HepG2 (cell line): ENCODE data around the gene TRPM6. TPM values are rescaled to one million over a fixed set of nuclear protein-coding genes. Genes with fewer than 3 reads are reported as not detected.

Experiments
- ATAC-seq: fragments of 200-7000 bp; cut with Tn5 transposase; 3 replicates; pipeline ENCODE4 v1.9.1; 2020; ENCODE audit warnings: mild to moderate bottlenecking, moderate library complexity
- BruUV-seq: library from RNA; stranded (reverse); fragments of 400-500 nt; replicated peaks from 2 replicates; lab custom pipeline; 2021; lab: Mats Ljungman, UMichigan
- CTCF ChIA-PET: fragments of 300-600 bp; formaldehyde crosslinking; extraction: SDS; loops from one replicate; lab custom pipeline; 2021; ENCODE audit warnings: low total read pairs, inconsistent platforms, low intra/inter-chr PET ratio; lab: Yijun Ruan, JAX
- POLR2A ChIA-PET: fragments of 350-600 bp; sonication (Branson Sonifier 250); formaldehyde crosslinking; loops from one replicate; lab custom pipeline; 2020; ENCODE audit warnings: antibody characterized with exemption, inconsistent platforms; lab: Yijun Ruan, JAX
- DNase-seq: peaks from one replicate; pipeline ENCODE4 v3.0.0-alpha.2; 2015; ENCODE audit warnings: low spot score
- FAIRE-seq: peaks from 3 replicates; lab custom pipeline; 2011; peaks lifted over from hg19 to GRCh38; lab: Jason Lieb, UNC
- H2AFZ ChIP-seq: one replicate; pipeline ENCODE4 v1.6.1; 2011; ENCODE audit warnings: low read length, inconsistent platforms
- H3K27ac ChIP-seq: fragments of 300-600 bp; 3 replicates; pipeline ENCODE4 v1.8.0; 2011; ENCODE audit warnings: mixed run types, mild to moderate bottlenecking, mixed read lengths, low read length, inconsistent platforms; ENCODE audit not compliant: insufficient read depth; ENCODE audit errors: extremely low read length
- H3K27me3 ChIP-seq, 2 experiments: fragments of 200-600 bp in 1 of 2; 2 replicates in 1 of 2; 3 replicates in 1 of 2; pipeline versions ENCODE4 v1.6.0 to v1.8.0; 2011; ENCODE audit warnings: low read length in 2 of 2, mild to moderate bottlenecking in 2 of 2, moderate library complexity in 2 of 2, inconsistent platforms in 1 of 2; ENCODE audit not compliant: insufficient read depth in 2 of 2, control insufficient read depth in 1 of 2
- H3K36me3 ChIP-seq, 2 experiments: fragments of 200-600 bp in 1 of 2; replicated peaks in 1 of 2; 2 replicates in 1 of 2; 3 replicates in 1 of 2; pipeline versions ENCODE4 v1.5.1 to v1.8.0; 2011; ENCODE audit warnings: low read length in 2 of 2, inconsistent platforms in 1 of 2; ENCODE audit not compliant: insufficient read depth in 2 of 2, control insufficient read depth in 1 of 2
- H3K4me1 ChIP-seq: 2 replicates; pipeline ENCODE4 v1.5.1; 2012; ENCODE audit warnings: low read length, inconsistent platforms; ENCODE audit not compliant: insufficient read depth
- H3K4me2 ChIP-seq: 2 replicates; pipeline ENCODE4 v1.6.0; 2011; ENCODE audit warnings: low read depth, low read length, inconsistent platforms
- H3K4me3 ChIP-seq, 3 experiments: fragments of 200-600 bp in 1 of 3; sonication (generic), shearing (Covaris generic) in 1 of 3; replicated peaks in 1 of 3; 2 replicates each; pipeline ENCODE4 v1.5.1; 2011 to 2016; ENCODE audit warnings: low read length in 3 of 3, inconsistent platforms in 2 of 3, low read depth in 2 of 3, mild to moderate bottlenecking in 2 of 3, control low read depth in 1 of 3, mixed read lengths in 1 of 3; ENCODE audit not compliant: insufficient read depth in 1 of 3
- H3K79me2 ChIP-seq: one replicate; pipeline ENCODE4 v1.6.1; 2011; ENCODE audit warnings: low read length, inconsistent platforms; ENCODE audit not compliant: insufficient read depth
- H3K9ac ChIP-seq: 2 replicates; pipeline ENCODE4 v1.6.0; 2011; ENCODE audit warnings: mild to moderate bottlenecking, low read depth, low read length, inconsistent platforms; ENCODE audit not compliant: insufficient read depth
- H3K9me3 ChIP-seq: 2 replicates; pipeline ENCODE4 v1.5.1; 2012; ENCODE audit warnings: mild to moderate bottlenecking, low read length
- H4K20me1 ChIP-seq: 2 replicates; pipeline ENCODE4 v1.6.0; 2011; ENCODE audit warnings: inconsistent platforms, mild to moderate bottlenecking, low read length, moderate library complexity; ENCODE audit not compliant: insufficient read depth
- CBX1 ChIP-seq: IDR thresholded peaks from one replicate; pipeline ENCODE4 v1.6.1; 2016; ENCODE audit warnings: antibody characterized with exemption, low read depth
- FOXA3 ChIP-seq: IDR thresholded peaks from 2 replicates; pipeline ENCODE4 v1.6.1; 2016; ENCODE audit warnings: missing genetic modification reagents, missing compliant biosample characterization
- GABPA ChIP-seq, 2 experiments: IDR thresholded peaks; 2 replicates each; pipeline ENCODE4 v1.6.1; 2011 to 2016; ENCODE audit warnings: low read depth in 2 of 2, low read length in 1 of 2, missing biosample characterization in 1 of 2, missing genetic modification characterization in 1 of 2
- HNRNPUL1 ChIP-seq: fragments of 200-400 bp; formaldehyde crosslinking; IDR thresholded peaks from 2 replicates; pipeline ENCODE4 v1.6.1; 2017; ENCODE audit warnings: low read depth, mild to moderate bottlenecking, low read length, moderate library complexity
- PHF20 ChIP-seq: sonication (generic); formaldehyde crosslinking; IDR thresholded peaks from 2 replicates; pipeline ENCODE4 v1.5.0; 2020; ENCODE audit warnings: mild to moderate bottlenecking, missing genetic modification reagents
- SNAPC4 ChIP-seq: sonication (generic); formaldehyde crosslinking; IDR thresholded peaks from 2 replicates; pipeline ENCODE4 v1.4.0; 2020; ENCODE audit warnings: mild to moderate bottlenecking, missing genetic modification reagents
- ZGPAT ChIP-seq: IDR thresholded peaks from 2 replicates; pipeline ENCODE4 v1.6.1; 2016; ENCODE audit warnings: mild to moderate bottlenecking
- ZNF790 ChIP-seq: sonication (generic); formaldehyde crosslinking; IDR thresholded peaks from 2 replicates; pipeline ENCODE4 v1.8.0; 2022; ENCODE audit warnings: missing genetic modification reagents, mild to moderate bottlenecking, borderline replicate concordance
- WGBS: methylation state at CpG from one replicate; pipeline ENCODE4 v1.1.6; 2017; ENCODE audit warnings: low lambda C conversion rate; 5-methylcytosine and 5-hydroxymethylcytosine counted together
- in situ Hi-C: cut with HindIII; loops from 2 replicates; pipeline ENCODE4 v1.10.0; 2017; ENCODE audit warnings: low pct_unique_long_range_greater_than_20kb; ENCODE audit not compliant: extremely low pct_ligation_motif_present
- intact Hi-C: fragments of 100-400 bp; cut with micrococcal nuclease; formaldehyde crosslinking; loops from one replicate; pipeline ENCODE4 v1.10.0; 2022; ENCODE audit not compliant: unreplicated experiment
- polyA plus RNA-seq, 8 experiments: library from polyadenylated mRNA; depleted of rRNA in 3 of 8; stranded (reverse) in 7 of 8; unstranded in 1 of 8; fragments of >200 nt; fragmentation: Illumina TruSeq in 4 of 8; extraction: Trizol in 4 of 8; gene quantifications; 2 replicates each; pipeline versions ENCODE4 v1.2.1 to v1.2.3, GENCODE V29; 2011 to 2016; ENCODE audit warnings: low read depth in 4 of 8, missing spikeins in 1 of 8, mixed read lengths in 1 of 8; ENCODE audit not compliant: insufficient read depth in 1 of 8
- total RNA-seq, 5 experiments: library from RNA; depleted of rRNA; stranded (reverse); fragments of >200 nt; fragmentation: Illumina TruSeq; extraction: Trizol; gene quantifications; 2 replicates each; pipeline ENCODE4 v1.2.3, GENCODE V29; 2016; ENCODE audit warnings: low read depth in 1 of 5

TRPM6 gene
- total and polyA plus RNA-seq, 2 of the 13 experiments (the other 11 are each of a cell fraction or from before 2014, with no cell fraction given), result 0.01 to 0.09 TPM

- Histone ChIP-seq H3K27ac (no peak overlapping the region), H3K79me2 (no peaks in the 10 kb centered on the region), H3K4me1 (no peaks in the 10 kb centered on the region), H4K20me1 (no peaks in the 10 kb centered on the region), H3K9ac (no peak overlapping the region), H3K9me3 (peaks cover 6% of the 10 kb centered on the region; the same call in 1 of the 2 replicates), H3K4me3 (no peak overlapping the region), H2AFZ (no peak overlapping the region), H3K4me2 (no peak overlapping the region), H3K36me3 (no peaks in the 10 kb centered on the region), H3K27me3 (no peaks in the 10 kb centered on the region)
- in situ Hi-C loops, result no loop called here
- FAIRE-seq (no peak), ATAC-seq (no peak), DNase-seq (no peak)
- 46% methylated on average over 2 of the region's 2 CpGs for whole genome bisulfite sequencing
- intact Hi-C loops, result no loop called here
- ChIA-PET POLR2A (no interaction called here), CTCF (no interaction called here)
- TF ChIP-seq GABPA (IDR thresholded peaks at IDR 0.05; ENCODE audit: low read depth, low read length), result no peak
- no peak for TF ChIP-seq GABPA (CRISPR knock-in tag; IDR thresholded peaks at IDR 0.05; ENCODE audit: low read depth)
- no peak for TF ChIP-seq SNAPC4
- TF ChIP-seq CBX1, result no peak
- no peak for TF ChIP-seq ZNF790
- TF ChIP-seq FOXA3, result no peak
- TF ChIP-seq PHF20, result no peak
- TF ChIP-seq ZGPAT (CRISPR knock-in tag), result no peak
- no peak for TF ChIP-seq HNRNPUL1
- BruUV-seq, result no TSS peak
These were observed 13.5 kb downstream of the TRPM6 start for GRCh38 chr9:74874220-74874619.
